Smooth muscle cell (in vitro differentiated cells): Measurements from ENCODE around the gene ANKRD22. TPM values are rescaled to one million over a fixed set of nuclear protein-coding genes. Genes with fewer than 3 reads are reported as not detected.

ENCODE experiments used
- DNase-seq: peaks from one replicate; lab custom pipeline; 2025; ENCODE audit not compliant: unreplicated experiment; lab: John Stamatoyannopoulos, UW
- H2AFZ ChIP-seq: fragments of 200-600 bp; sonication (generic); 2 replicates; pipeline ENCODE4 v1.6.0; 2016; ENCODE audit warnings: antibody characterized with exemption, low read depth, mild to moderate bottlenecking
- H3F3A ChIP-seq: fragments of 200-600 bp; sonication (generic); 2 replicates; pipeline ENCODE4 v1.6.0; 2017; ENCODE audit warnings: antibody characterized with exemption, low read depth
- H3K27ac ChIP-seq: fragments of 200-600 bp; sonication (generic); 2 replicates; pipeline ENCODE4 v1.5.1; 2016; ENCODE audit warnings: low read depth, mild to moderate bottlenecking
- H3K27me3 ChIP-seq: fragments of 200-600 bp; sonication (generic); 2 replicates; pipeline ENCODE4 v1.6.1; 2016; ENCODE audit warnings: low read depth, mild to moderate bottlenecking
- H3K36me3 ChIP-seq: fragments of 200-600 bp; sonication (generic); 2 replicates; pipeline ENCODE4 v1.5.1; 2016; ENCODE audit warnings: low read depth
- H3K4me1 ChIP-seq: fragments of 200-600 bp; sonication (generic); 2 replicates; pipeline ENCODE4 v1.5.1; 2016; ENCODE audit warnings: low read depth
- H3K4me2 ChIP-seq: fragments of 200-600 bp; sonication (generic); 2 replicates; pipeline ENCODE4 v1.6.0; 2016; ENCODE audit warnings: mild to moderate bottlenecking
- H3K4me3 ChIP-seq: fragments of 200-600 bp; sonication (generic); 2 replicates; pipeline ENCODE4 v1.5.1; 2016; ENCODE audit warnings: mild to moderate bottlenecking
- H3K79me2 ChIP-seq: fragments of 200-600 bp; sonication (generic); 2 replicates; pipeline ENCODE4 v1.6.0; 2016; ENCODE audit warnings: low read depth, mild to moderate bottlenecking
- H3K9ac ChIP-seq: fragments of 200-600 bp; sonication (generic); 2 replicates; pipeline ENCODE4 v1.6.0; 2016; ENCODE audit warnings: low read depth
- H3K9me3 ChIP-seq: fragments of 200-600 bp; sonication (generic); replicated peaks from 2 replicates; pipeline ENCODE4 v1.5.1; 2016; ENCODE audit warnings: low read depth
- H4K20me1 ChIP-seq: fragments of 200-600 bp; sonication (generic); 2 replicates; pipeline ENCODE4 v1.6.0; 2016; ENCODE audit warnings: low read depth
- WGBS: methylation state at CpG from one replicate; pipeline ENCODE4 v1.1.7; 2016; ENCODE audit warnings: low lambda C conversion rate; 5-methylcytosine and 5-hydroxymethylcytosine counted together
- polyA plus RNA-seq: library from polyadenylated mRNA; unstranded; fragments of >200 nt; fragmentation: Nextera tagmentation; extraction: Ambion mirVana; gene quantifications from 2 replicates; pipeline ENCODE4 v1.2.1, GENCODE V29; 2016
- total RNA-seq: library from RNA; depleted of rRNA; stranded (reverse); fragments of >200 nt; gene quantifications from 2 replicates; pipeline ENCODE4 v1.2.3, GENCODE V29; 2014
- TF ChIP-seq, protein P1 (sequence below): fragments of 200-600 bp; sonication (generic); IDR thresholded peaks from 2 replicates; pipeline ENCODE4 v1.5.1; 2017; ENCODE audit warnings: borderline replicate concordance, mild to moderate bottlenecking, antibody characterized with exemption; ENCODE audit not compliant: insufficient read depth, poor library complexity, severe bottlenecking

The ANKRD22 gene
- total and polyA plus RNA-seq, 2 experiments from 2014 or later = 1.9 to 3.4 TPM

DNA sequence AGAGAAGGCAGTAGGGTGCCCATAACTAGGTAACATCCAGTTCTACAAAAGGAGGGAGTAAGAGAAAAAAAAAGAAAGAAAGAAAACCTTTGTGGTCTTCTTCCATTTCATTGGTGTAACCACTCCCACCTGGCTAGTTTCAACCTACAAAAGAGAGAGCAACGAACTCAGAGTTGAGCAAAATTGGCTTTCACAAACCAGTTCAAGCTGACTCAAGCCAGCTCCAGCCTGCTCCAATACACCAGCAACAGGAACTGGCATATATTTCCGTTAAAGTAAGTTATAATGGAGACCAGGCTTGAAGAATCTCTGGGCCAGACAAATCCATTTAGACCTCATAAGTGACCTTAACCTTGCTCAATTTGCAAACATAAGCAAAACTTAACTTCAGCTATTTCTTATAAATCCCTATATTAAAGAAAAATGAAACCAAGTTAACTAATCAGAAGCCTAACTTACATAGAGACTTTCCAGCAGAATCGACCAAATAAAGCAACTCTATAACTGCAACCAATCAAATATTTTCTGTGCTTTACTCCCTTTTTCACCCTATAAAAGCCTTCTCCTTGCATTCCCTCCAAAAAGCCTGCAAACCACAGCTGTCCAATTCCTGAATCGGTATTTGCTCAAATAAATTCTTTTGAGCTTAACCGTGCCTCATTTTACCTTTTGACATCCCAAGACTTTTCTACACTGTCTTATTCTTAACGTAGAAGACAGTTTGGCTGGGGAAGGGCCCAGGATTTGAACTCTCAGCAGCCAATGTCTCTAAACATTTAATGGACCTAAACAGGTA, 10.1 kb downstream of the ANKRD22 start:
- WGBS = 83% methylated on average over 6 of the region's 6 CpGs
- Histone ChIP-seq H3K9me3 (no peaks in the 10 kb centered on the region), H3K27ac (no peak overlapping the region), H2AFZ (no peak overlapping the region), H3K79me2 (no peaks in the 10 kb centered on the region), H3F3A (no peaks in the 10 kb centered on the region), H3K4me2 (no peak overlapping the region), H4K20me1 (no peaks in the 10 kb centered on the region), H3K4me3 (no peak overlapping the region), H3K27me3 (peaks cover 49% of the 10 kb centered on the region), H3K36me3 (no peaks in the 10 kb centered on the region), H3K4me1 (no peaks in the 10 kb centered on the region), H3K9ac (no peak overlapping the region)
- no peak for DNase-seq
- TF ChIP-seq, protein P1, sequence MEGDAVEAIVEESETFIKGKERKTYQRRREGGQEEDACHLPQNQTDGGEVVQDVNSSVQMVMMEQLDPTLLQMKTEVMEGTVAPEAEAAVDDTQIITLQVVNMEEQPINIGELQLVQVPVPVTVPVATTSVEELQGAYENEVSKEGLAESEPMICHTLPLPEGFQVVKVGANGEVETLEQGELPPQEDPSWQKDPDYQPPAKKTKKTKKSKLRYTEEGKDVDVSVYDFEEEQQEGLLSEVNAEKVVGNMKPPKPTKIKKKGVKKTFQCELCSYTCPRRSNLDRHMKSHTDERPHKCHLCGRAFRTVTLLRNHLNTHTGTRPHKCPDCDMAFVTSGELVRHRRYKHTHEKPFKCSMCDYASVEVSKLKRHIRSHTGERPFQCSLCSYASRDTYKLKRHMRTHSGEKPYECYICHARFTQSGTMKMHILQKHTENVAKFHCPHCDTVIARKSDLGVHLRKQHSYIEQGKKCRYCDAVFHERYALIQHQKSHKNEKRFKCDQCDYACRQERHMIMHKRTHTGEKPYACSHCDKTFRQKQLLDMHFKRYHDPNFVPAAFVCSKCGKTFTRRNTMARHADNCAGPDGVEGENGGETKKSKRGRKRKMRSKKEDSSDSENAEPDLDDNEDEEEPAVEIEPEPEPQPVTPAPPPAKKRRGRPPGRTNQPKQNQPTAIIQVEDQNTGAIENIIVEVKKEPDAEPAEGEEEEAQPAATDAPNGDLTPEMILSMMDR = no peak

DNA sequence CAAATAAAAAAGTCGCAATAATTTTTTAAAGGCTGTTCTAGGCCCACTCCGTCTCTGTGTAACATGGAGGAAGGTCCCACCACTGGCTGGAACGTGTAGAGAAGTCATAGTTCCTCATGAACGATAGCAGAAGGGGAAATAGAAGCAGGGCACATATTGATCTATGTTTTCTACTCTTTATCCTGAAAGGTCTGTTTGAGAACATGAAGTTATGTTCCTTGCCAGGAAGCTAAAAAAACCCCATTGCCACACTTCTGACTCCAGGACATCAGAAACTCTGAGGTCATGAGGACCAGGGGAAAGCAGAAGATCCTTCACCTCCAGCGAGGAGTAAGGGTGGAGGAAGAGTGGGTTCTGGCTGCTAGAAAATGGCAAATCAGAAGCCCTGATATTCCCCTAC, 10.8 kb downstream of the ANKRD22 start:
- no peaks in the 10 kb centered on the region for H3K4me1 ChIP-seq
- no peaks in the 10 kb centered on the region for H3K9me3 ChIP-seq
- DNase-seq = no peak
- no peaks in the 10 kb centered on the region for H4K20me1 ChIP-seq
- TF ChIP-seq, protein P1 = no peak
- no peak overlapping the region for H2AFZ ChIP-seq
- peaks cover 49% of the 10 kb centered on the region for H3K27me3 ChIP-seq
- H3K4me2 ChIP-seq = no peak overlapping the region
- no peaks in the 10 kb centered on the region for H3F3A ChIP-seq
- no peak overlapping the region for H3K9ac ChIP-seq
- 92% methylated on average over 5 of the region's 5 CpGs for WGBS
- H3K4me3 ChIP-seq = no peak overlapping the region
- no peaks in the 10 kb centered on the region for H3K79me2 ChIP-seq
- no peak overlapping the region for H3K27ac ChIP-seq
- no peaks in the 10 kb centered on the region for H3K36me3 ChIP-seq

DNA sequence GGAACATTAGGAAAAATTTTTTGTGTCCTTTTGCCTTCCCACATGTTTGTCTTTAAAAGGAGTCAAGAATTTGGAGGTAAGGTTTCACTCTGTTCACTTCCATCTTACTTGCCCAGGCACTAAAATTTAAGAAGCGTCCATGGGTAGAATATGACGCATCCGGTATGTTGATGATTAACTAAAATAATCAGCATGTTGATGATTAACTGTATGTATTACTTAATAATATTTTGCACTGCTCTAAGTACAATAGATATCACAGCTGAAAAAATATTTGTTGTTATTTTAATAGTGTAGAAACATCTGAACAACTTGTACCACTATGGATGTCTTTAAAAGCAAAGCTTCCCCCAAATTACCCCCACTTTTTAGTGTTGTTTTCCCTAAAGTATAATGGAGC, 11.5 kb downstream of the ANKRD22 start:
- no peaks in the 10 kb centered on the region for H3K36me3 ChIP-seq
- H3F3A ChIP-seq = no peaks in the 10 kb centered on the region
- no peaks in the 10 kb centered on the region for H3K4me1 ChIP-seq
- H2AFZ ChIP-seq = no peak overlapping the region
- no peak overlapping the region for H3K9ac ChIP-seq
- H3K9me3 ChIP-seq = no peaks in the 10 kb centered on the region
- no peak overlapping the region for H3K27ac ChIP-seq
- no peak overlapping the region for H3K4me2 ChIP-seq
- 96% methylated on average over 3 of the region's 3 CpGs for WGBS
- no peak overlapping the region for H3K4me3 ChIP-seq
- no peaks in the 10 kb centered on the region for H4K20me1 ChIP-seq
- no peaks in the 10 kb centered on the region for H3K79me2 ChIP-seq
- no peak for DNase-seq
- peaks cover 49% of the 10 kb centered on the region for H3K27me3 ChIP-seq
- TF ChIP-seq, protein P1 = no peak
